Astrocyte of the spinal cord (primary cell): Measurements from ENCODE around the gene DENND1A.

ENCODE experiments used
- DNase-seq: peaks from one replicate; pipeline ENCODE4 v3.0.0; 2011; ENCODE audit warnings: low read depth, low spot score
- H3K4me3 ChIP-seq: 2 replicates; pipeline ENCODE4 v1.5.1; 2011; ENCODE audit warnings: low read depth, mild to moderate bottlenecking, low read length, moderate library complexity
- CTCF ChIP-seq: IDR thresholded peaks from 2 replicates; pipeline ENCODE4 v1.5.1; 2012; ENCODE audit warnings: low read depth, mild to moderate bottlenecking, low read length, inconsistent platforms
- in situ Hi-C: cut with HindIII; loops from 2 replicates; pipeline ENCODE4 v1.10.0; 2017; ENCODE audit warnings: low sequenced_read_pairs

DENND1A gene

GRCh38 chr9:123852403-123852802 lies 77.5 kb downstream of the DENND1A start:
- H3K4me3 ChIP-seq, result no peak overlapping the region
- no peak for TF ChIP-seq CTCF
- no peak for DNase-seq
- in situ Hi-C loops, result no loop called here

- in situ Hi-C loops, result no loop called here
- no peak for DNase-seq
- no peak for TF ChIP-seq CTCF
- no peak overlapping the region for H3K4me3 ChIP-seq
These were observed 78.1 kb downstream of the DENND1A start for GRCh38 chr9:123851851-123852250.

DNA sequence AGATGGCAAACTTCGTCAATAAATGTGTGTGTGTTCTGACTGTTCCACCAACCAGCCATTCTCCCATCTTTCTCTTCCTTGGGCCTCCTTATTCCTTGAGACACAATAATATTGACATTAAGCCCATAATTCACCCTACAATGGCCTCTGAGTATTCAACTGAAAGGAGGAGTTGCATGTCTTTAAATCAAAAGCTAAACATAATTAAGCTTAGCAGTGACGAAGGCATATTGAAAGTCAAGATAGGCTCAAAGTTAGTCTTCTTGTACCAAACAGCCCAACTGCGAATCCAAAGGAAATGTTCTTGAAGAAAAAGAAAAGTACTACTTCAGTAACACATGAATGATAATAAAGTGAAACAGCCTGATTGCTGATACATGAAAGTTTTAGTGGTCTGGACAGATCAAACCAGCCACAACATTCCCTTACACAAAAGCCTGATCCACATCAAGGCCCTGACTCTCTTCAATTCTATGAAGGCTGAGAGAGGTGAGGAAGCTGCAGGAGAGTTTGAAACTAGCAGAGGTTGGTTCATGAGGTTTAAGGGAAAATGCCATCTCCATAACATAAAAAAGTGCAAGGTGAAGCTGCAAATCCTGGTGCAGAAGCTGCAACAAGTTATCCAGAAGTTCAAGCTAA lies 81.4 kb downstream of the DENND1A start:
- in situ Hi-C loops, result no loop called here
- no peak for TF ChIP-seq CTCF
- no peak overlapping the region for H3K4me3 ChIP-seq
- no peak for DNase-seq

GRCh38 chr9:123846966-123847365 lies 83.0 kb downstream of the DENND1A start:
- DNase-seq, result no peak
- in situ Hi-C loops, result no loop called here
- no peak for TF ChIP-seq CTCF
- no peak overlapping the region for H3K4me3 ChIP-seq

DNA sequence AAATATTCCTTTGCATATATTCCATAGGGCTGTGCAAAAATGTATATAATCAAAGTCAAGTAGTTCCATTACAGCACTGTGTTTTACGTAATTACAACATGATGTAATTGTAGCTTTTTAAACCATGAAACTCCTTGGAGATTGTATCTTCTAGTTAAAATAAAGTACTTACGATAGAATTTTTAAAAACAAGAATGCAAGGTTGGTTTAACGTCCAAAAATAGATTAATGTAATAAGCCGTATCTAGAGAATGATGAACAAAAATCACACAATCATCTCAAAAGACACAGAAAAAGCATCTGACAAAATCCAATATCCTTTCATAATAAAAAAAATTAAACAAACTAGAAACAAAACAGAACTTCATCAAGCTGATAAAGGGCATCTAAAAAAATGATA lies 86.2 kb downstream of the DENND1A start:
- DNase-seq, result no peak
- no peak for TF ChIP-seq CTCF
- H3K4me3 ChIP-seq, result no peak overlapping the region
- in situ Hi-C loops, result no loop called here

DNA sequence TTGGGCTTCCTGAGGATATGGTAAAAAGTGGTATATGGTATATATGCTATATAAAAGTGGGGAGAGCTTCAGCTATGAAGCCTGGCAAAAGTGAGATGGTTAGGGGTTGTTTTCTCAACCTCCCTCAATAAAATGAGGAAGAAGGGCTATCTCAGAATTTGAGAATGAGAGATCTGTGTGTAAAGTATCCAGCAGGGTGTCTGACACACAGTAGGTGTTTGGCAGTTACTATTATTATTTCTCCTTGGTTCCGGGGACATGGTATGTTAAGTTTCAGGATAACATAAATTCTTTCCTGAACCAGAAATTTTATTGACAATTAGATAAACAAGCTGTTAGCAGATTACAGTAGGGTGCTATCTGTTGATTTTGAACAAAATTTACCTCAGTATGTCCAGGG lies 94.1 kb downstream of the DENND1A start:
- no peak overlapping the region for H3K4me3 ChIP-seq
- in situ Hi-C loops, result no loop called here
- no peak for TF ChIP-seq CTCF
- no peak for DNase-seq
